OCI-LY7 (cell line): ENCODE measurements around the gene PADI4. TPM values are rescaled to one million over a fixed set of nuclear protein-coding genes. Genes with fewer than 3 reads are reported as not detected.
A peak's percentile ranks its signal among the peaks of the same experiment; 100 is the strongest.

Experiments used
- BruUV-seq: library from RNA; stranded (reverse); fragments of 400-500 nt; replicated peaks from 2 replicates; lab custom pipeline; 2021; lab: Mats Ljungman, UMichigan
- CTCF ChIA-PET: fragments of 300-600 bp; sonication (Branson Sonifier 250); formaldehyde crosslinking; loops from one replicate; lab custom pipeline; 2022; ENCODE audit warnings: antibody characterized with exemption; ENCODE audit not compliant: unreplicated experiment; lab: Charles Lee
- POLR2A ChIA-PET: fragments of 300-600 bp; sonication (Branson Sonifier 250); formaldehyde crosslinking; loops from one replicate; lab custom pipeline; 2022; ENCODE audit warnings: antibody characterized with exemption; lab: Charles Lee
- DNase-seq: peaks from one replicate; pipeline ENCODE4 v3.0.0-alpha.2; 2015; ENCODE audit warnings: low spot score
- H2AFZ ChIP-seq: fragments of 200-600 bp; sonication (generic), shearing (Covaris generic); 2 replicates; pipeline ENCODE4 v1.6.1; 2014; ENCODE audit warnings: mild to moderate bottlenecking, antibody characterized with exemption, low read length, moderate library complexity
- H3K27ac ChIP-seq: fragments of 200-600 bp; sonication (generic); 2 replicates; pipeline ENCODE4 v1.5.1; 2014; ENCODE audit warnings: mixed run types, low read depth, mild to moderate bottlenecking, moderate library complexity, low read length, inconsistent platforms; ENCODE audit not compliant: poor library complexity, severe bottlenecking
- H3K36me3 ChIP-seq: fragments of 200-600 bp; sonication (generic); 2 replicates; pipeline ENCODE4 v1.6.1; 2014; ENCODE audit warnings: mild to moderate bottlenecking, antibody characterized with exemption, low read length, moderate library complexity, mixed read lengths; ENCODE audit not compliant: insufficient read depth
- H3K4me1 ChIP-seq: fragments of 200-600 bp; sonication (generic); 2 replicates; pipeline ENCODE4 v1.5.1; 2014; ENCODE audit warnings: mild to moderate bottlenecking, low read length; ENCODE audit not compliant: insufficient read depth, poor library complexity, severe bottlenecking
- H3K4me2 ChIP-seq: fragments of 200-600 bp; sonication (generic); 2 replicates; pipeline ENCODE4 v1.6.1; 2014; ENCODE audit warnings: mild to moderate bottlenecking, low read length
- H3K4me3 ChIP-seq: fragments of 200-600 bp; sonication (generic); 2 replicates; pipeline ENCODE4 v1.5.1; 2014; ENCODE audit warnings: mild to moderate bottlenecking, low read depth, low read length; ENCODE audit not compliant: poor library complexity, severe bottlenecking
- H3K79me2 ChIP-seq: fragments of 200-600 bp; sonication (generic); 2 replicates; pipeline ENCODE4 v1.6.1; 2016; ENCODE audit warnings: low read depth, mild to moderate bottlenecking, low read length, moderate library complexity, mixed read lengths; ENCODE audit not compliant: insufficient read depth
- H3K9me2 ChIP-seq: fragments of 200-600 bp; sonication (generic); 2 replicates; pipeline ENCODE4 v1.6.1; 2016; ENCODE audit warnings: mild to moderate bottlenecking, low read length, mixed read lengths; ENCODE audit not compliant: insufficient read depth
- H3K9me3 ChIP-seq: fragments of 200-600 bp; sonication (generic); 2 replicates; pipeline ENCODE4 v1.6.1; 2014; ENCODE audit warnings: mild to moderate bottlenecking, mixed run types, low read length, mixed read lengths
- H4K20me1 ChIP-seq: fragments of 200-600 bp; sonication (generic); 2 replicates; pipeline ENCODE4 v1.6.1; 2014; ENCODE audit warnings: mild to moderate bottlenecking, antibody characterized with exemption, low read length, moderate library complexity, mixed read lengths; ENCODE audit not compliant: insufficient read depth
- EZH2phosphoT487 ChIP-seq: fragments of 200-600 bp; sonication (generic); IDR thresholded peaks from 2 replicates; pipeline ENCODE4 v1.6.1; 2018; ENCODE audit warnings: low read depth, borderline replicate concordance, mild to moderate bottlenecking, mixed run types, antibody characterized with exemption, low read length, moderate library complexity, mixed read lengths
- intact Hi-C: fragments of 100-400 bp; cut with micrococcal nuclease; formaldehyde crosslinking; loops from one replicate; pipeline ENCODE4 v1.10.0; 2022; ENCODE audit not compliant: unreplicated experiment
- total RNA-seq, 2 experiments: library from RNA; depleted of rRNA in 1 of 2; stranded (reverse); fragments of >200 nt in 1 of 2; shearing (Covaris generic) in 1 of 2; gene quantifications; 2 replicates each; pipeline ENCODE4 v1.2.3, GENCODE V29; 2014 to 2022
- TF ChIP-seq, protein P1 (sequence below): fragments of 200-600 bp; sonication (generic); conservative IDR thresholded peaks from 2 replicates; pipeline ENCODE4 v1.5.1; 2014; ENCODE audit warnings: mild to moderate bottlenecking, antibody characterized with exemption, low read length, moderate library complexity, mixed read lengths

PADI4 gene
- total RNA-seq, 2 experiments from 2014 or later, result 0.19 TPM; not detected in 1

DNA sequence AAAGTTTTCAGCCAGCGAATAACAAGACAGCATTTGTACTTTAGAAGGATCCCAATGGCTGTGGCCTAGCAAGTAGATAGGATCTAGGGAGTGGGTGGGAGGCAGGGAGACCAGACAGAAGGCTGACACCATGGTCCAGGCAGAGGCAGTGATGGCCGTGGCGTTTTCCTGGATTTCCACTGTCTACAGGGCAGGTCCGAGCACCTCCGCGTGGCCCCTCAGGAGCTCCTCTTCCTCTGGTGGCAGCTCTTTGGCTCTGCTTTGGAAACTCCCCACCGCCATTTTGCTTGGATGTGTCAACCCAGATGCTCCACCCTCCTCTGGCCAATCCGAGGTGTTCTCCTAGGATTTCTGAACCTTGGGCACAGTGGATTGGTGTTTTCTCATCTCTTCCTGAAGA is 25.1 kb downstream of the PADI4 start:
- H3K9me2 ChIP-seq, result no peaks in the 10 kb centered on the region
- no peak overlapping the region for H3K27ac ChIP-seq
- no peak for DNase-seq
- no peaks in the 10 kb centered on the region for H3K4me1 ChIP-seq
- TF ChIP-seq, protein P1, sequence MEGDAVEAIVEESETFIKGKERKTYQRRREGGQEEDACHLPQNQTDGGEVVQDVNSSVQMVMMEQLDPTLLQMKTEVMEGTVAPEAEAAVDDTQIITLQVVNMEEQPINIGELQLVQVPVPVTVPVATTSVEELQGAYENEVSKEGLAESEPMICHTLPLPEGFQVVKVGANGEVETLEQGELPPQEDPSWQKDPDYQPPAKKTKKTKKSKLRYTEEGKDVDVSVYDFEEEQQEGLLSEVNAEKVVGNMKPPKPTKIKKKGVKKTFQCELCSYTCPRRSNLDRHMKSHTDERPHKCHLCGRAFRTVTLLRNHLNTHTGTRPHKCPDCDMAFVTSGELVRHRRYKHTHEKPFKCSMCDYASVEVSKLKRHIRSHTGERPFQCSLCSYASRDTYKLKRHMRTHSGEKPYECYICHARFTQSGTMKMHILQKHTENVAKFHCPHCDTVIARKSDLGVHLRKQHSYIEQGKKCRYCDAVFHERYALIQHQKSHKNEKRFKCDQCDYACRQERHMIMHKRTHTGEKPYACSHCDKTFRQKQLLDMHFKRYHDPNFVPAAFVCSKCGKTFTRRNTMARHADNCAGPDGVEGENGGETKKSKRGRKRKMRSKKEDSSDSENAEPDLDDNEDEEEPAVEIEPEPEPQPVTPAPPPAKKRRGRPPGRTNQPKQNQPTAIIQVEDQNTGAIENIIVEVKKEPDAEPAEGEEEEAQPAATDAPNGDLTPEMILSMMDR, result no peak
- no peak for TF ChIP-seq EZH2phosphoT487
- no peak overlapping the region for H3K4me2 ChIP-seq
- ChIA-PET CTCF (no interaction called here), POLR2A (no interaction called here)
- H3K4me3 ChIP-seq, result no peak overlapping the region
- no peak overlapping the region for H2AFZ ChIP-seq
- H3K9me3 ChIP-seq, result no peaks in the 10 kb centered on the region
- H3K36me3 ChIP-seq, result no peaks in the 10 kb centered on the region
- H3K79me2 ChIP-seq, result no peaks in the 10 kb centered on the region
- no peaks in the 10 kb centered on the region for H4K20me1 ChIP-seq
- intact Hi-C loops, result loop anchor here (10.0 kb wide), 1 partner anchor 278 kb away; the partner anchor contains the start of gene SDHB
- no TSS peak for BruUV-seq

DNA sequence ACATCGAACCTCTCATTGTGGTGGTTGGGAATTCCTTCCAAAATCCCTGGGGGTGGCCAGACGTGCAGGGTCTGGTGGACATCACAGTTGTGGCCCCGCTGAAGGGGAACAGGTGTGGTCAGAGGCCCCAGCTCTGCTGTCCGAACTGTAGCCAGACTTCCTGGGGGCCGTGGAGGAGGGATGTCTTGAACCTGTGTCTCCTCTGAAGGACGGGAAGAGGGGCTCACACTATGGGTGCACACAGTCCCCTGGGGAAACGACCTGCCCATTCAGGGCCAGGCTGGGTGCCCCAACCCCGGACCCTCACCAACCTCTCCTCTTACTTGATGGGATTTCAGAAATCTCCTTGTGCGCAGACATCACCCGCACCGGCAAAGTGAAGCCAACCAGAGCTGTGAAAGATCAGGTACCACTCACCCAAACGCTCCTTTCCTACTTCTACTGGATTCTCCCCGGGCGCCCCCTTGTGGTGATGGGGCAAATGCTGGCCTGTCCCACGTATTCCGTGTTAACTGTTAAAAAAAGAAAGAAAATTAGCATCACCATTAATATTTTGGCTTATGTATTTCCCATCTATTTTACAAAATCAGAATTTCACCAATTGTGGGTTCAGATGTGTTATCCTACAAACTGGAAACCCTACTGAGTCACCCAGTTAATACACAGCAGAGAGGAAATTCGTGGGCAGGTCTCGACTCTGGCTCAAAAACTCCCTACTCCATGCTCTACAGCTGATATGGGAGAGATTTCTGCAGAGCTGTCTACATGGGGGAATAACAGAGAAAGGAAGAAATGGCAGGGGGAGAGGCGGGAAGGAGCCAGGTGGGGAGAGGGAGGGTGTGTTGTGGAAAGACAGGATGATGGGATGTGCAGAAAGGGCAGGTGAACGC is 28.1 kb downstream of the PADI4 start:
- no peak overlapping the region for H3K4me2 ChIP-seq
- POLR2A ChIA-PET, result no interaction called here
- no peak overlapping the region for H2AFZ ChIP-seq

More for the DNA sequence above, 28.1 kb downstream of the PADI4 start:
- Histone ChIP-seq H3K9me2 (no peaks in the 10 kb centered on the region), H3K4me1 (no peaks in the 10 kb centered on the region), H4K20me1 (no peaks in the 10 kb centered on the region), H3K36me3 (no peaks in the 10 kb centered on the region), H3K9me3 (no peaks in the 10 kb centered on the region), H3K27ac (no peak overlapping the region), H3K79me2 (no peaks in the 10 kb centered on the region), H3K4me3 (no peak overlapping the region)
- CTCF ChIA-PET, result no interaction called here
- BruUV-seq, result no TSS peak
- peak; percentile 61 for DNase-seq
- TF ChIP-seq, protein P1, result peak; percentile 98
- no peak for TF ChIP-seq EZH2phosphoT487
- intact Hi-C loops, result loop anchor here (2.0 to 10.0 kb wide), 2 partner anchors 211 to 281 kb away; partner anchors contain the start of gene SDHB
